GM23338 (cell line): ENCODE data around the gene FOXP4. TPM values are rescaled to one million over a fixed set of nuclear protein-coding genes. Genes with fewer than 3 reads are reported as not detected.

Experiments
- ATAC-seq: fragments of 200-7000 bp; cut with Tn5 transposase; 3 replicates; pipeline ENCODE4 v1.9.1; 2020
- DNase-seq: peaks from one replicate; pipeline ENCODE4 v3.0.0-alpha.2; 2015; ENCODE audit warnings: low spot score
- H2AFZ ChIP-seq: fragments of 200-600 bp; sonication (generic); 2 replicates; pipeline ENCODE4 v1.8.0; 2016; ENCODE audit warnings: antibody characterized with exemption, mild to moderate bottlenecking, moderate library complexity
- H3F3A ChIP-seq: fragments of 200-600 bp; sonication (generic); replicated peaks from 2 replicates; pipeline ENCODE4 v1.8.0; 2017; ENCODE audit warnings: antibody characterized with exemption, mixed run types, low read depth
- H3K27ac ChIP-seq: fragments of 200-600 bp; sonication (generic); 2 replicates; pipeline ENCODE4 v1.6.1; 2016; ENCODE audit warnings: low read depth
- H3K27me3 ChIP-seq: fragments of 200-600 bp; sonication (generic); 2 replicates; pipeline ENCODE4 v1.8.0; 2016; ENCODE audit warnings: mild to moderate bottlenecking, mixed run types, moderate library complexity; ENCODE audit not compliant: insufficient read depth
- H3K36me3 ChIP-seq: fragments of 200-600 bp; sonication (generic); 2 replicates; pipeline ENCODE4 v1.8.0; 2016; ENCODE audit warnings: mild to moderate bottlenecking; ENCODE audit not compliant: insufficient read depth
- H3K4me1 ChIP-seq: fragments of 200-600 bp; sonication (generic); 2 replicates; pipeline ENCODE4 v1.8.0; 2016; ENCODE audit warnings: mild to moderate bottlenecking, moderate library complexity; ENCODE audit not compliant: insufficient read depth
- H3K4me2 ChIP-seq: fragments of 200-600 bp; sonication (generic); 2 replicates; pipeline ENCODE4 v1.7.1; 2017; ENCODE audit warnings: mixed run types
- H3K4me3 ChIP-seq: fragments of 200-600 bp; sonication (generic); 2 replicates; pipeline ENCODE4 v1.6.1; 2016; ENCODE audit warnings: mixed run types
- H3K79me2 ChIP-seq: fragments of 200-600 bp; sonication (generic); replicated peaks from 2 replicates; pipeline ENCODE4 v1.8.0; 2017; ENCODE audit warnings: mild to moderate bottlenecking; ENCODE audit not compliant: insufficient read depth
- H3K9me2 ChIP-seq: fragments of 200-600 bp; sonication (generic); 2 replicates; pipeline ENCODE4 v1.8.0; 2017; ENCODE audit not compliant: insufficient read depth
- H4K20me1 ChIP-seq: fragments of 200-600 bp; sonication (generic); replicated peaks from 2 replicates; pipeline ENCODE4 v1.8.0; 2017; ENCODE audit warnings: mild to moderate bottlenecking; ENCODE audit not compliant: insufficient read depth
- H3K27ac Mint-ChIP-seq: 2 replicates; pipeline ENCODE4 v1.8.0; 2020; ENCODE audit warnings: inconsistent platforms, mild to moderate bottlenecking, moderate library complexity, mixed read lengths
- H3K27me3 Mint-ChIP-seq: 3 replicates; pipeline ENCODE4 v1.8.0; 2022; ENCODE audit warnings: low read depth, mild to moderate bottlenecking, moderate library complexity, mixed read lengths, inconsistent platforms; ENCODE audit not compliant: insufficient read depth, poor library complexity
- H3K36me3 Mint-ChIP-seq: 3 replicates; pipeline ENCODE4 v1.8.0; 2021; ENCODE audit warnings: low read depth, mild to moderate bottlenecking, inconsistent platforms, moderate library complexity, mixed read lengths
- H3K4me1 Mint-ChIP-seq: 3 replicates; pipeline ENCODE4 v1.8.0; 2020; ENCODE audit warnings: mild to moderate bottlenecking, inconsistent platforms, mixed read lengths
- H3K4me3 Mint-ChIP-seq: 3 replicates; pipeline ENCODE4 v1.8.0; 2021; ENCODE audit warnings: moderate library complexity, mild to moderate bottlenecking, inconsistent platforms, mixed read lengths
- H3K9me3 Mint-ChIP-seq: 3 replicates; pipeline ENCODE4 v1.8.0; 2020; ENCODE audit warnings: moderate library complexity, mild to moderate bottlenecking, inconsistent platforms, mixed read lengths
- CREB1 ChIP-seq: fragments of 250-450 bp; sonication (Bioruptor Pico); IDR thresholded peaks from 2 replicates; pipeline ENCODE4 v1.5.0; 2020; ENCODE audit warnings: low read depth, mild to moderate bottlenecking, moderate library complexity
- EZH2 ChIP-seq: fragments of 200-600 bp; sonication (generic); IDR thresholded peaks from one replicate; pipeline ENCODE4 v1.8.0; 2017; ENCODE audit warnings: antibody characterized with exemption, mild to moderate bottlenecking, low read depth; ENCODE audit not compliant: unreplicated experiment
- EZH2phosphoT487 ChIP-seq: fragments of 200-600 bp; sonication (generic); IDR thresholded peaks from one replicate; pipeline ENCODE4 v1.8.1; 2018; ENCODE audit warnings: antibody characterized with exemption; ENCODE audit not compliant: unreplicated experiment
- NANOG ChIP-seq: IDR thresholded peaks from 2 replicates; pipeline ENCODE4 v1.6.1; 2016; ENCODE audit warnings: antibody characterized with exemption, borderline replicate concordance
- POLR2AphosphoS5 ChIP-seq: IDR thresholded peaks from 2 replicates; pipeline ENCODE4 v1.6.1; 2016; ENCODE audit warnings: antibody characterized with exemption, low read depth
- ZNF114 ChIP-seq: fragments of 250-450 bp; sonication (Bioruptor Pico); IDR thresholded peaks from 2 replicates; pipeline ENCODE4 v1.5.0; 2020; ENCODE audit warnings: mild to moderate bottlenecking, moderate library complexity
- polyA plus RNA-seq: library from polyadenylated mRNA; unstranded; fragments of >200 nt; fragmentation: Nextera tagmentation; extraction: Ambion mirVana; gene quantifications from 2 replicates; pipeline ENCODE4 v1.2.1, GENCODE V29; 2016
- total RNA-seq: library from RNA; depleted of rRNA; stranded (reverse); fragments of >200 nt; shearing (Covaris generic); gene quantifications from 2 replicates; pipeline ENCODE4 v1.2.3, GENCODE V29; 2014
- TF ChIP-seq, protein P1 (sequence below): fragments of 250-450 bp; sonication (Bioruptor Pico); IDR thresholded peaks from 2 replicates; pipeline ENCODE4 v1.5.0; 2020; ENCODE audit warnings: mild to moderate bottlenecking, moderate library complexity

The FOXP4 gene
- total and polyA plus RNA-seq, 2 experiments from 2014 or later, result 5.1 to 13.5 TPM

DNA sequence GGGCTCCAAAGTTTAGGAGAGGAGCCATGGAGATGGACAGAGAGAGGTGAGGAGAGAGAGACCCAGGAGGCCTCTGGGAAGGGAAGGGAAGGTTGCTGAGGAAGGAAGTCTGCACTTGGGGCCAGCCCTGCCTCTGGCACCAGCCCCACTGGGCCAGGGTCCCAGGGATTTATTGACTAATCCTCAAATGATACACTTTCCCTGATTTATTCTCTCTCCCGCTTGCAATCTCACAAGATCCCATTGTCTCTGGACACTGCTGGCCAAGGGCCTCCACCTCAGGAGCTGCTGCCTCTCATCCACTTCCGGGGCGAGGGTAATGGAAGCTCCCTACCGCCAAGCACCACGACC is 43.6 kb upstream of the FOXP4 start (continued):
- TF ChIP-seq, protein P1, sequence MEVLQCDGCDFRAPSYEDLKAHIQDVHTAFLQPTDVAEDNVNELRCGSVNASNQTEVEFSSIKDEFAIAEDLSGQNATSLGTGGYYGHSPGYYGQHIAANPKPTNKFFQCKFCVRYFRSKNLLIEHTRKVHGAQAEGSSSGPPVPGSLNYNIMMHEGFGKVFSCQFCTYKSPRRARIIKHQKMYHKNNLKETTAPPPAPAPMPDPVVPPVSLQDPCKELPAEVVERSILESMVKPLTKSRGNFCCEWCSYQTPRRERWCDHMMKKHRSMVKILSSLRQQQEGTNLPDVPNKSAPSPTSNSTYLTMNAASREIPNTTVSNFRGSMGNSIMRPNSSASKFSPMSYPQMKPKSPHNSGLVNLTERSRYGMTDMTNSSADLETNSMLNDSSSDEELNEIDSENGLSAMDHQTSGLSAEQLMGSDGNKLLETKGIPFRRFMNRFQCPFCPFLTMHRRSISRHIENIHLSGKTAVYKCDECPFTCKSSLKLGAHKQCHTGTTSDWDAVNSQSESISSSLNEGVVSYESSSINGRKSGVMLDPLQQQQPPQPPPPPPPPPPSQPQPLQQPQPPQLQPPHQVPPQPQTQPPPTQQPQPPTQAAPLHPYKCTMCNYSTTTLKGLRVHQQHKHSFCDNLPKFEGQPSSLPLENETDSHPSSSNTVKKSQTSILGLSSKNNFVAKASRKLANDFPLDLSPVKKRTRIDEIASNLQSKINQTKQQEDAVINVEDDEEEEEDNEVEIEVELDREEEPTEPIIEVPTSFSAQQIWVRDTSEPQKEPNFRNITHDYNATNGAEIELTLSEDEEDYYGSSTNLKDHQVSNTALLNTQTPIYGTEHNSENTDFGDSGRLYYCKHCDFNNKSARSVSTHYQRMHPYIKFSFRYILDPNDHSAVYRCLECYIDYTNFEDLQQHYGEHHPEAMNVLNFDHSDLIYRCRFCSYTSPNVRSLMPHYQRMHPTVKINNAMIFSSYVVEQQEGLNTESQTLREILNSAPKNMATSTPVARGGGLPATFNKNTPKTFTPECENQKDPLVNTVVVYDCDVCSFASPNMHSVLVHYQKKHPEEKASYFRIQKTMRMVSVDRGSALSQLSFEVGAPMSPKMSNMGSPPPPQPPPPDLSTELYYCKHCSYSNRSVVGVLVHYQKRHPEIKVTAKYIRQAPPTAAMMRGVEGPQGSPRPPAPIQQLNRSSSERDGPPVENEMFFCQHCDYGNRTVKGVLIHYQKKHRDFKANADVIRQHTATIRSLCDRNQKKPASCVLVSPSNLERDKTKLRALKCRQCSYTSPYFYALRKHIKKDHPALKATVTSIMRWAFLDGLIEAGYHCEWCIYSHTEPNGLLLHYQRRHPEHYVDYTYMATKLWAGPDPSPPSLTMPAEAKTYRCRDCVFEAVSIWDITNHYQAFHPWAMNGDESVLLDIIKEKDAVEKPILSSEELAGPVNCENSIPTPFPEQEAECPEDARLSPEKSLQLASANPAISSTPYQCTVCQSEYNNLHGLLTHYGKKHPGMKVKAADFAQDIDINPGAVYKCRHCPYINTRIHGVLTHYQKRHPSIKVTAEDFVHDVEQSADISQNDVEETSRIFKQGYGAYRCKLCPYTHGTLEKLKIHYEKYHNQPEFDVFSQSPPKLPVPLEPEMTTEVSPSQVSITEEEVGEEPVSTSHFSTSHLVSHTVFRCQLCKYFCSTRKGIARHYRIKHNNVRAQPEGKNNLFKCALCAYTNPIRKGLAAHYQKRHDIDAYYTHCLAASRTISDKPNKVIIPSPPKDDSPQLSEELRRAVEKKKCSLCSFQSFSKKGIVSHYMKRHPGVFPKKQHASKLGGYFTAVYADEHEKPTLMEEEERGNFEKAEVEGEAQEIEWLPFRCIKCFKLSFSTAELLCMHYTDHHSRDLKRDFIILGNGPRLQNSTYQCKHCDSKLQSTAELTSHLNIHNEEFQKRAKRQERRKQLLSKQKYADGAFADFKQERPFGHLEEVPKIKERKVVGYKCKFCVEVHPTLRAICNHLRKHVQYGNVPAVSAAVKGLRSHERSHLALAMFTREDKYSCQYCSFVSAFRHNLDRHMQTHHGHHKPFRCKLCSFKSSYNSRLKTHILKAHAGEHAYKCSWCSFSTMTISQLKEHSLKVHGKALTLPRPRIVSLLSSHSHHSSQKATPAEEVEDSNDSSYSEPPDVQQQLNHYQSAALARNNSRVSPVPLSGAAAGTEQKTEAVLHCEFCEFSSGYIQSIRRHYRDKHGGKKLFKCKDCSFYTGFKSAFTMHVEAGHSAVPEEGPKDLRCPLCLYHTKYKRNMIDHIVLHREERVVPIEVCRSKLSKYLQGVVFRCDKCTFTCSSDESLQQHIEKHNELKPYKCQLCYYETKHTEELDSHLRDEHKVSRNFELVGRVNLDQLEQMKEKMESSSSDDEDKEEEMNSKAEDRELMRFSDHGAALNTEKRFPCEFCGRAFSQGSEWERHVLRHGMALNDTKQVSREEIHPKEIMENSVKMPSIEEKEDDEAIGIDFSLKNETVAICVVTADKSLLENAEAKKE (CRISPR knock-in tag), result no peak
- TF ChIP-seq NANOG (no peak), EZH2phosphoT487 (no peak)

DNA sequence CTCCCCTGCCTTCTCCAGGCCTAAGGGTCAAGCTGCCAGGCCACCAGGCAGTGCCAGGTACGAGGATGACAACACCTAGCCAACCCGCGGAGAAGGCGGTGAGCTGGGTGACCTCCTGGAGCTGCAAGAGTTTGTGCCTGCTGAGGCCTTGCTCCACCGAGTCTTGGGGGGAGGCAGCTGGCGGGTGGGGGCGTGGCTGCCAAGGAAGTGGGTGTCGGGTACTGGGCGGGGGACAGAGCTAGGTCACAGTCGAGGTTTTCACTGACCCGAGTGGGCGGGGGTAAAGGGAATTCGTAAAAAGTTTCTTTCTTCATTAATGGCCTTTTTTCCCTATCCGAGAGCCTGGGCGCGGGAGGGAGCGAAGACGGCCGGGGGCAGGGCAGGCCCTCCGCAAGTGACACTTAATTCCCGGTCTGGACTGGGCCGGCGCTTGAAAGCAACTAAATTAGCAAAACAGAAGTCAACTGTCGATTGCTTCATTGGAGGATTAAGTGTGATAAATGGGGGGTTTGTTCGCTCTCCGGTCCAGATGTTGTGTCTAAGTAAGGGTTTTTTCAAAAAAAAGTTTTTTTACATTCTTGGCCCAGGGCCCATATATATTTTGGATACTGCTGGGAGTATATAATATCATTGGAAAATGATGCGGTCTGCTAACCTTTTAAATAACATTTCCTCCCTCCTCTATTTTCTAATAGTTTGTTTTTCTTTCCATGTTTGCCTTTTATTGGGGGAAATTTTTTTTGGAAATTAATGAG is 43.1 kb upstream of the FOXP4 start:
- peak overlapping the region; percentile 54 for H3K4me3 ChIP-seq
- Mint-ChIP-seq H3K36me3 (no peaks in the 10 kb centered on the region), H3K27me3 (peaks cover 71% of the 10 kb centered on the region), H3K9me3 (no peaks in the 10 kb centered on the region), H3K4me3 (peak overlapping the region; percentile 71), H3K4me1 (peaks cover 25% of the 10 kb centered on the region), H3K27ac (no peak overlapping the region)
- peaks cover 14% of the 10 kb centered on the region for H3F3A ChIP-seq
- no peaks in the 10 kb centered on the region for H3K79me2 ChIP-seq
- peaks cover 4% of the 10 kb centered on the region; the same call in 1 of the 2 replicates for H3K36me3 ChIP-seq
- DNase-seq, result peak; percentile 87
- peaks cover 4% of the 10 kb centered on the region; the same call in 1 of the 2 replicates for H4K20me1 ChIP-seq
- H3K4me2 ChIP-seq, result peak overlapping the region; percentile 86
- H3K27ac ChIP-seq, result no peak overlapping the region
- peak; percentile 49 for ATAC-seq
- peaks cover 92% of the 10 kb centered on the region for H3K27me3 ChIP-seq
- peaks cover 21% of the 10 kb centered on the region for H3K4me1 ChIP-seq
- no peak overlapping the region for H2AFZ ChIP-seq
- no peaks in the 10 kb centered on the region for H3K9me2 ChIP-seq
- TF ChIP-seq EZH2 (no peak), CREB1 (CRISPR knock-in tag) (no peak), ZNF114 (CRISPR knock-in tag) (no peak), EZH2phosphoT487 (no peak), POLR2AphosphoS5 (no peak)
- TF ChIP-seq, protein P1 (CRISPR knock-in tag), result no peak
